Right kidney (tissue), 1 donor: ENCODE measurements around the gene SCN1A.
"Not testable (repeated sequence)": the region's sequence is repeated elsewhere in the genome, so short reads cannot be mapped to it uniquely, and the experiment has no call there.

Experiments used
- DNase-seq: peaks from one replicate; pipeline ENCODE4 v3.0.0-alpha.2; 2016

SCN1A gene

DNA sequence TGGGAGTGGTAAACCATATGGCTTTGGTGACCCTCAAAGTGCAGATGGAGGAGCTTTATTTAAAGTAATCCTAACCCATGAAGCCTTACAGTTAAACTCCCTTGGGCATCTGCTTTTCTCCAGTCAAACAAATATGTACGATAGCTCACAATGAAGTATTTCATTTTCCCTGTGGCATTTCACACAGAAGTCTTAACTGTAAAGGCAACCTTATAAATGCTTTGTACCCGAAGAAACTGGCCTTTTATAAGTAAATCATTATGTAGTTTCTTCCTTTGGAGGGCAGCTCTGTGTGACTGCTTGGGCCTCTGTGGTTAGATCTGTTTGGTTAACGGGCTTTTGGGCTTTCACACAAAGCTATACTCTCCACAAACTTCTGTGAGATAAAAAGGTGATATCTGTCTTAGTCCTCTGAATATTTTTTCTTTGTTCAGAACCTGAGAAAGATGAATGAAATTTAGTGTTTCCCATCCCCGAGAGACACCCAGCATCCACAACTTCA is 46.6 kb downstream of the SCN1A start:
- DNase-seq = no peak

DNA sequence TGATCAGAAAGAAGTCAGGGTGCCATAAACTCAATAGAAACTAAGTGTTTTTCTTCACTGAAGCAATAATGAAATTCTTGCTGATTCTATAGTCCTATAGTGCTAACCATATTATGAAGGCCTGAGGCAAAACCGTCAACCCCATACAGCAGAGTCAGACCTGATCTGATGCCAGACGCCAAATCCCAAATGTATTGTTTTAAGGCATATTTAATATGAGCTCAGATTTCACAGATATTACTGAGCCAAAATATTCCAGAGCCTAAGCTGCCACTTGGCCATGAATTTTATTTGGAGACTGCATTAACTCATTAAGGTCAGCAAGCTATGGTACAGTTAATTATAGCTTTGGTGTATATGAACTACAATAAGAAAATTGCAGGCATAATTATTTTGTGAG is 53.4 kb downstream of the SCN1A start:
- no peak for DNase-seq

GRCh38 chr2:166074011-166074410 is 53.8 kb downstream of the SCN1A start:
- DNase-seq = no peak

DNA sequence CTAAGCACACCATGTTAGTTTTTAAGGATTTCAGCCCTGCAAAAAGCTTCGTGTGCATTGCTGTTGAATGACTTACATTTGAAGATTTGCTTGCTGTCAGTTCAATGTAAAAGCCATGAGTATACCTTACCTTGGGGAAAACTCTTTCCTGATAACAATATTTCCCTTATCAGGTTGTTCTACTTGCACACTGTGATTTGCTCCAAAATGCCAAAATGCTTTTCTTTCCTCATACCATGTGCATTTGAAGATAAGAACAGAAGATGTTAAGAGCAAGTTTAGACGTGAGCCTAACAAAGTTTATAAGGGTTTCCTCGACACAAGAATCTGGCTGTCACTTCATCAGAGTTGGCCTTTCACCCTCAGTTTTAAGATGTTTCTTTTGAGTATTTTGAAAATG is 57.6 kb downstream of the SCN1A start:
- DNase-seq = no peak

- DNase-seq = no peak
These were observed 58.8 kb downstream of the SCN1A start for GRCh38 chr2:166068981-166069380.

DNA sequence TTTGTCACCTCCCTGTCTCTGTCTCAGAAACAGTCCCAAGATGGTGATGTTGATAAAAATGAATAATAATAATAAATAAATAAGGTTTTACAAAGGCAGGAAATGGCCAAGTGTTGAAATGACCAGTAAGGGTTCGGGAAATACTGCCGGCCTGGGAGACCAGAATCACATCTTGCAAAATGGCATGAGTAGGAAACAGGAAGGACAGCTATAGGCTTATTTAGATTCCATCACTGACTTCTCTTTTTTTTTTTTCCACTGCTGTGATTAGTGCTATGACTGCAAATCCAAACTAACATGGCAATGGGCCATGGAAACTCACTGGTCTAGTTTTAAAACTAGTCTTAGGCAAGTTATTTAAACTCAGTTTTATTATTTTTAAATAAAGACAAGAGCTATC is 60.6 kb downstream of the SCN1A start:
- no peak for DNase-seq

DNA sequence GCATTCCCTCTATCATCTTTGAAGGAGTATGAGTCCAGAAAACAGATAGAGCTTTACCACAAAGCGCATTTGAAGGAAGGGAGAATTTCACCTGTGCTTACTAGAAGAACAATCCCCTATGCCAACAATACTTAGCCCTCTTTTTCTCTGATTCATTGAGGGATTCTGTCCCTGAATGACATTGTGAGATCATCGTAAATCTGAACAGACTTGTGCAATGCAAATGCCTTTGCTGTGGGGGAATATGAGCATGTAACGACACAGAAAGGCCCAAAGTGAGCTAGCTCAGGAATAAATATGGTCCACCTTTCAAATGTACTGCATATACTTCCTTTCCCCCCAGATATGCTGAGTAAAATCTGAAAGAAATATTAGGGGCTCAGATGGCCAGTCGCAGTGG is 67.6 kb downstream of the SCN1A start:
- DNase-seq = no peak

GRCh38 chr2:166057370-166058164 is 70.3 kb downstream of the SCN1A start:
- DNase-seq = no peak

GRCh38 chr2:166044853-166045483 is 82.9 kb downstream of the SCN1A start:
- no peak for DNase-seq

DNA sequence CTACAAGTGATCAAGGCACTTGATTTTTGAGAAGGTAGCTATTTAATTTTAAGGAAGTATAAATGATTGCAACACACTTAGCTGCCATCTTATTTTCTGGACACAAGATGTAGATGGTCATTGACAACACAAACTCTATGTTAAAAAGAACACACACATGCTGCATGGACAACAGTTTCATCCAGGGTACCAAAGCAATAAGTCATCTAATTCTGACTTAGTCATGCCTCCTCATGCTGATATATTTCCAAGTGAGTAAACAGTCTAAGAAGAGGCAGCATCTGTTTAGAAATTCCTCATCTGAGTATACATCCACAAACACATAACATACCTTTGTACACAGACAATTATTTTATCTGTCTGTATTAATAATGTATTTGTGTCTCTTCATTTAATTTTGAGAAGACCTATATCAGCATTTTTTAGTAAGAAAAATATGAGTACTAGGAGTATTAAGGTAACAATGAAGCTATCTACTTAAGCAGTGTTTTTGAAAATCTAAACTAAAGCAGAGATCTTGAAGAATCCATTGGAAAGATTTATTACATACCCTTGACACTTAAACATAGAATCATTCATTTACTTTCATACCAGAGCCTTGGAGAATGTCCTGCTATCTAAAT is 84.9 kb downstream of the SCN1A start:
- no peak for DNase-seq

DNA sequence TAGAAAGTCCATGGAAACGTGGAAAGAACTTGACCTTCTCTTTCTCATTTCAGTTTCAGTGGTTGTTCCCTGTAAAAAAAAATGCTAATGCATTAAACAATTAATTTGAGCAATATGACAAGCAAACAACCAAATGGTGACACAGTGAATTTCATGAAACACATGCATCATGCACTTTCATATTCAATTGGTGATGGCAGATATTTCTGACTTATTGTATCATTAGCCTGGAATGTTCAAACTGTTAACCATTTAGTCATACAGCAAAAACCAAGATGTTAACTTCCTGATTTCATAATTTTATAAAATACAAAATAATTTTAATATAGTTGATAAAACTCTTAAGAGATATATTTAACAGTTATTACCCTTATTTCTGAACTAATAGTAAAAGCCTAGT is 85.5 kb downstream of the SCN1A start:
- no peak for DNase-seq

DNA sequence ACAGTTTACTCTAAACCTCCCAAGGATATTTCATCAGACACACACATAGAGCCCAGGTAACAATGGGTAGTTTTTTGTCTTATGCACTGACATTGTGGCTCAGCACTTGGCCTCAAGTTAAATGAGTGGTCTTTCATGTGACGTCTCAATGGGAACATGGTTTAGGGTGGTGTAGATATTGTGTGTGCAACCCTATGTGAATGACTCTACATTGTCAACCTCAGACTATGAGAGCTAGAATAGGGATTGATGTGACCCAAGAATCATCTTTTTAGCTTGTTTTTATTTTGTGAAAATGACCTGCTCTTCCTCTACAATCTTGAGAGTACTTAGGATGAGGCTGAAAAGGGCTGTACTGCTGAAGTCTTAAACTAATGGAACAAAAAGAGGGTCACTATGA is 86.2 kb downstream of the SCN1A start:
- DNase-seq = no peak

DNA sequence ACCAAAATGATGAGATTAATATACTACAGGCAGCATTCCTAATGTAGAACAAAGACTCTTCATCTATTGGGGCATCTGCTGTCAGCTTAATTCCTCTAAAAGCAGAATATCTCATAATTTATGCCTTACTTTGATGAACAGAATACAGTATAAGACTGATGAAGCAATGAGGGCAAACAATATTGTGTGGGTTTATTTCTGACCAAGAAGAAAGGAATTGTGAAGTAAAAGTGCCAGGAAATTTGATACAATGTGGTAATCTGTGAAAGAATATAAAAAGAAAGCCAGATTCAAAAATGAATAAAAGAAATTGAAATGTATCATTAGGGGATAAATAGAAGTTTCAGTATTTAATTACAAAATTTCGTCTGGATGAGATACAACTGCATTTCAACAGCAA is 95.5 kb downstream of the SCN1A start:
- DNase-seq = no peak

- no peak for DNase-seq
These were observed 96.8 kb downstream of the SCN1A start for GRCh38 chr2:166031054-166031453.

GRCh38 chr2:166025313-166025712 is 102.5 kb downstream of the SCN1A start:
- DNase-seq = no peak

DNA sequence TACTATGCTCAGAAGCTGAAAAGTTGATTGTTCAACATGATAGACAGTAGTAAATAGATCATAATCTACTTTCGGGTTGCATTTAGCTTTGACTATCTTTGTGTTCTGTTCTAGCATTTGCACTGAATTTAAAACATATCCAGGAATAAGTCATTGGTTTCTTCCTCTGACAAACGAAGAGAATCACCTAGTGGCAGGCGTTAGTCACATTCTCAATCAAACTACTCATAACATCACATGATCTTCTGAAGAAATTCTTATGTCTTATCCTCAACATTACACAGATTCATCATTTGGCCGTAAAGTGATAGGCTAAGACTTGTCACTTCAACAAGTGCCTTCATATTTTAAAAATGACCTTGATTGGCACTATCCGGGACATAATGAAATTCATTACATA is 110.6 kb downstream of the SCN1A start:
- DNase-seq = no peak

- DNase-seq = no peak
These were observed 113.9 kb downstream of the SCN1A start for GRCh38 chr2:166013878-166014277.

- DNase-seq = no peak
These were observed 116.2 kb downstream of the SCN1A start for GRCh38 chr2:166011660-166012059.

DNA sequence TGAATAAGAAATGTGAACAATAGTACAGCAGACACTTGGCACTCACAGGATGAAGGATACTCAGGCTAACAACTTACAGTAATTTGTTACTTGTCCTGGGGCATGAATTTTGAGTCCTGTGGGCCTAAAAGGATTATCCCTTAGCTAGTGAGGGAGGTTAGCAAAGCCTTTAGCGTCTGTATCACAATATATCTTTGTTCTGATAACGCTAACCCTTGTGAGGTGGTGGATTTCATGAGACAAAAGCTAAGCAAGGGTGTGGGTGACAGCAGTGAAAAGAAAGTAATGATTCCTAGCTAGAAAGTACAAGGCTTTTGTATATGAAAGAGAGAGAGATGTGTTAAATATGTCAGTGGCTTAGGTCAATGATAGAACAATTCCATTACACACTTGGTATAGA is 127.4 kb downstream of the SCN1A start:
- DNase-seq = no peak

- DNase-seq = no peak
These were observed 137.0 kb downstream of the SCN1A start for GRCh38 chr2:165990846-165991245.

- no peak for DNase-seq
These were observed 138.0 kb downstream of the SCN1A start for GRCh38 chr2:165989851-165990250.

DNA sequence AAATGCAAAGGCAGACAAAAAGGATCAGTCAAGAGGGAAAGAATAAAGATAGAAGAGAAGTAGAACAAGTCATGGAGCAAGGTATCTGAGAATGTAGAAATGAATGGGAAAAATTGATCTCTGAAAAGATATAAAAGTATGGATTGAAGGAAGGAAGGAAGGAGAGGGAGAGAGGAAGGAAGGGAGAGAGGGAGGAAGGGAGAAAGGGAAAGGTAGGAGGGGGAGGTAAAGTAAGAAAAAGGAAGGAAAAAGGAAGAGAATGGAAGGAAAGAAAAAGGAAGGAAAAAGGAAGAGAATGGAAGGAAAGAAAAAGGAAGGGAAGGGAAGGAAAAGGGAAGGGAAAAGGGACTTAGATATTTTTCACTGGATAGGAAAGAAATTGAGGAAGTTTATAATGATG is 142.7 kb downstream of the SCN1A start:
- no peak for DNase-seq

- DNase-seq = not testable (repeated sequence)
These were observed 155.7 kb downstream of the SCN1A start for GRCh38 chr2:165972161-165972560.

- DNase-seq = no peak
These were observed 157.2 kb downstream of the SCN1A start for GRCh38 chr2:165970663-165971062.
